GM10248 (cell line): Measurements from ENCODE around the gene C13orf46.

Experiments used
- CTCF ChIA-PET: fragments of 300-600 bp; sonication (Branson Sonifier 250); formaldehyde crosslinking; extraction: SDS; loops from one replicate; lab custom pipeline; 2021; ENCODE audit warnings: antibody characterized with exemption; lab: Yijun Ruan, JAX
- POLR2A ChIA-PET: fragments of 350-650 bp; sonication (Branson Sonifier 250); formaldehyde crosslinking; extraction: SDS; loops from one replicate; lab custom pipeline; 2020; ENCODE audit warnings: antibody characterized with exemption; lab: Yijun Ruan, JAX
- DNase-seq: peaks from one replicate; pipeline ENCODE4 v3.0.0; 2012; ENCODE audit errors: extremely low spot score
- TF ChIP-seq, protein P1 (sequence below): IDR thresholded peaks from 2 replicates; pipeline ENCODE4 v1.5.1; 2012; ENCODE audit warnings: mild to moderate bottlenecking, low read depth; ENCODE audit errors: extremely low read depth, missing control alignments, control extremely low read depth

The C13orf46 gene

DNA sequence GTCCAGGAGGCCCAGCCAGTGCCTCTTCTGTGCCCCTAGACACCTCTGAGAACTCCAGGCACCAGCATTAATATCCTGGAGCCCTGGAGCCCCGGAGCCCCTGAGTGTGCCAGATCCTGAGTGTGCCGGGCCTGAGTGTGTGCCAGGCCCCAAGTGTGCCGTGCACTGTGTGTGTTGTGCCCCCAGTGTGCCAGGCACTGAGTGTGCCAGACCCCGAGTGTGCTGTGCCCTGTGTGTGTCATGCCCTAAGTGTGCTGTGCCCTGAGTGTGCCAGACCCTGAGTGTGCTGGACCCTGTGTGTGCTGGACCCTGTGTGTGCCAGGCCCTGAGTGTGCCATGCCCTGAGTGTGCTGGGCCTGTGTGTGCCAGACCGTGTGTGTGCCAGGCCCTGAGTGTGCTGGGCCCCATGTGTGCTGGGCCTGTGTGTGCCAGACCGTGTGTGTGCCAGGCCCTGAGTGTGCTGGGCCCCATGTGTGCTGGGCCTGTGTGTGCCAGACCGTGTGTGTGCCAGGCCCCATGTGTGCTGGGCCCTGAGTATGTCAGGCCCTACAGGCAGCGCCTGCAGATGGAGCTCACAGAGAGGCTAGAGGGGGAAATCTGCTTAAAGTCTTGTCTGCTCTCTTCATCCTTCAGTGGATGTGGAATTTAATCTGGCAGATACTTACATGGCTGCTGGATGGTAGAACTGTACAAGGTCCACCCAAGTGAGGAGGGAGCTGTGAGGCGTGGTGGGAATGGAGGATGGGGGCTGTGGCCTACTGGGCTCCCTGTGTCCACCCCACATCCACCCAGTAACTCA, 53.9 kb downstream of the C13orf46 start:
- DNase-seq = no peak
- ChIA-PET POLR2A (no interaction called here), CTCF (no interaction called here)
- TF ChIP-seq, protein P1, sequence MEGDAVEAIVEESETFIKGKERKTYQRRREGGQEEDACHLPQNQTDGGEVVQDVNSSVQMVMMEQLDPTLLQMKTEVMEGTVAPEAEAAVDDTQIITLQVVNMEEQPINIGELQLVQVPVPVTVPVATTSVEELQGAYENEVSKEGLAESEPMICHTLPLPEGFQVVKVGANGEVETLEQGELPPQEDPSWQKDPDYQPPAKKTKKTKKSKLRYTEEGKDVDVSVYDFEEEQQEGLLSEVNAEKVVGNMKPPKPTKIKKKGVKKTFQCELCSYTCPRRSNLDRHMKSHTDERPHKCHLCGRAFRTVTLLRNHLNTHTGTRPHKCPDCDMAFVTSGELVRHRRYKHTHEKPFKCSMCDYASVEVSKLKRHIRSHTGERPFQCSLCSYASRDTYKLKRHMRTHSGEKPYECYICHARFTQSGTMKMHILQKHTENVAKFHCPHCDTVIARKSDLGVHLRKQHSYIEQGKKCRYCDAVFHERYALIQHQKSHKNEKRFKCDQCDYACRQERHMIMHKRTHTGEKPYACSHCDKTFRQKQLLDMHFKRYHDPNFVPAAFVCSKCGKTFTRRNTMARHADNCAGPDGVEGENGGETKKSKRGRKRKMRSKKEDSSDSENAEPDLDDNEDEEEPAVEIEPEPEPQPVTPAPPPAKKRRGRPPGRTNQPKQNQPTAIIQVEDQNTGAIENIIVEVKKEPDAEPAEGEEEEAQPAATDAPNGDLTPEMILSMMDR = no peak

DNA sequence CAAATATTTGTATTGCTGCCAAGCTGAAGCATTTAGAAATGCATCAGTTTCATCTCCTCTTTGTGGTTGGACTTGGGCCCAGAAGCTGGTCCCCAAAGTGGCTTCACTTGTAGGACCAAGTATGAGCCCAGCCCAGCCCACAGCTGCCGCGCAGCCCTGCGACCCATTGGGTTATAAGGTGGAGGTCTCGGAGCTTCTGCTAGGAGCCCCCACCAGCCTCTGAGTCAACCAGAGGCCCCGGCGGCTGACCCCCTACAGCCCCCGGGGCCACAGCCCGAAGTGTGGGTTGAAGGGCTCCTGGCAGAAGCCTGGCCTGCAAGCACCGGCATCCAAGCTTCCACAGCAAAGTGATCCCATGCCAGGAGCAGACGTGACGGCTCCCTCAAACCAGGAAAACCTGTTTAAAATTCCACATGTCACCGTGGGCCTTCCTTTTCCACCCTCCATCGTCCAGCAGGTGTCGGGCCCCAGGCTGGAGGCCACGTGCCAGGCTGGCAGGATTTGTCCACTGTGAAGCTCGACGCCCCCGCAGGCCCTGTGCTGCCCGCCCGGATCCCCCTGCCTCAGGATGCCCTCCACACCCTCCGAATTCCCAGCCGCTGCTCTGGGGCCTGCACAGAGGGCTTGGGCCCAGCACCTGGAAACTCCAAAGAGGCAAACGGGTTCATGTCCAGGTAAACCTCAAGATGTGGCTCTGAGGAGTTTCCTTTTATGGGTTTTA, 54.7 kb downstream of the C13orf46 start:
- no peak for DNase-seq
- POLR2A ChIA-PET = no interaction called here
- CTCF ChIA-PET = no interaction called here
- TF ChIP-seq, protein P1 = no peak

DNA sequence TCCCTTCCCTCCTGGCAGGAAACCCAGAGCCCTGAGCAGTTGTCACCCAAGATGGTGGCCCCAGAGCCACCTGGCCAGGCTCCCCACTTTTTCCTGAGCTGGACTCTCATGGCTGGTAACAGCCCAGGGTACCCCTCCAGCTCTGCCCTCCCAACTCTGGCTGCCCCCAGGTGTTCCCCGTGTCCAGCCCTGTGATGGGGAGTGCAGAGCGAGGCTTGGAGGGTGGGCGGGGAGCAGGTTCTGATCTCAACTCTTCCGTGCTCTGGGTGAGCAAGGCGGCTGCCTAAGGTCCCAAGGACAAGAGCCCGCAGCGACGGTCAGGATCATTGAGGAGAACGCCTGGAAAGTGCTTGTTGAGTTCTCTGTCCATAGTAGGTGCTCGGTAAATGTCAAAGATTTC, 55.3 kb downstream of the C13orf46 start:
- ChIA-PET CTCF (interaction anchor here (1.0 kb wide), 1 partner anchor 9 kb away, joined by 3 read pairs; no protein-coding TSS in a partner anchor), POLR2A (no interaction called here)
- TF ChIP-seq, protein P1 = no peak
- DNase-seq = no peak

DNA sequence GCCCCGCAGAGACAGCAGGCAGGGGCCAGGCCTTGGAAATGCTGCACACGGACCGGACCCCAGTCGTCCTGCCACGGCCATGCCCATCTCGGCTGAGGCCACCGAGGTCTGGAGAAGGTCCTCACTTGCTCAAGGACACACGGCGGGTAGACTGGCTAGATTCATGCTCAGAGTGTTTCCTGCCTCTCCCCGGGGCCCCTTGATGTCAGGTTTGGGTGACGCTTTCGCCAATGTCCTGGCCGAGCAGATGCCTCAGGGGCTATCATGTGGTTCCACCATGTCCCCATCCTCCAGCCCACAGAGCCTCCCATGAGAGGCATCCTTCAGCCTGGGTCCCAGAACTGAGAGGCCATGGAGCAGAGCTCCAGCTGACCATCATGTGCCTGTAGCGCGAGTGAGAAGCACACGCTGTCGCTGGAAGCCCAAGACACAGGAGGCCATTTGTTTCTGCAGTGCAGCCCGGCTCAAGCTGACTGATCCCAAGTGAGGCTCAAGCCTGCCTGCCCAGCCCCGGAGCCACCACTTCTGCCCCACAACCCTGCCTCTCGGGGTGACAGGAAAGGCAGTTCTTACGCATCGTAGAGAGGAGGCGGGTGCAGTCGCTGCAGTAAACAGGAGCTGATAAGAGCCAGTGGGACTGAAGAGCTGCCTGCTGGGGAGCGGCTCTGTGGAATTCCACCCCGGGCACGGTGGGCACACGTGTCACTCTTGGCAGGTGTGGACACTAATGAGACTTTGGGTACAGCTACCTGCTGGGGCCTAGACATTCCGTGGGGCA, 56.1 kb downstream of the C13orf46 start:
- TF ChIP-seq, protein P1 = no peak
- no peak for DNase-seq
- POLR2A ChIA-PET = no interaction called here
- CTCF ChIA-PET = interaction anchor here (1.0 kb wide), 1 partner anchor 8 kb away, joined by 3 read pairs; no protein-coding TSS in a partner anchor

DNA sequence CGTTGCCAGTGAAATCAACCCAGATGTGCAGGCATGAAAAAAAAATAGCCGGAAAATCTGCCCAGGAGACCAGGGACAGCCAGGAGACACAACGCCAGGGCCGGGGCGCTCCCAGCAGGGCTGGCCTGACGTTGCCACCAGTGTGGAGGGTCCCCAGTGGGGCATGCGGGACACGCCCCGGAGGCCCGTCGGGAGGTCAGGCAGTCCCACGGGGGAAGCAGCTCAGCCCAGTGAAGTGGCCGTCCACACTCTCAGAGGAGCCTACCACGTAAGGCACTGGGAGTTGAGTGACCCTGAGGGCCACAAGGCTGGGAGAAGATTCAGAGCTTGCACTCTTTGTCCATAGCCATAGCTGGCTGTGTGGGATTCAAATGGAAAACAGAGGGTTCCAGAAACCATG, 56.8 kb downstream of the C13orf46 start:
- CTCF ChIA-PET = no interaction called here
- TF ChIP-seq, protein P1 = no peak
- POLR2A ChIA-PET = no interaction called here

DNA sequence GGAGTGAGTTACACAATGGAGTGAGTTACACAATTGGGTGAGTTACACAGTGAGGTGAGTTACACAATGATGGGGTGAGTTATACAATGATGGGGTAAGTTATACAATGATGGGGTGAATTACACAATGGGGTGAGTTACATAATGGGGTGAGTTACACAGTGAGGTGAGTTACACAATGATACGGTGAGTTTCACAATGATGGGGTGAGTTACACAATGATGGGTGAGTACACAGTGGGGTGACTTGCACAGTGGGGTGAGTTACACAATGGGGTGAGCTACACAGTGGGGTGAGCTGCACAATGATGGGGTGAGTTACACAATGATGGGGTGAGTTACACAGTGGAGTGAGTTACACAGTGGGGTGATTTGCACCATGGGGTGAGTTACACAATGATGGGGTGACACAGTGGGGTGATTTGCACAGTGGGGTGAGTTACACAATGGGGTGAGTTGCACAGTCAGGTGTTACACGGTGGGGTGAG, 57.5 kb downstream of the C13orf46 start:
- no peak for DNase-seq
- ChIA-PET POLR2A (no interaction called here), CTCF (no interaction called here)
- TF ChIP-seq, protein P1 = no peak

More for the DNA sequence above, 56.8 kb downstream of the C13orf46 start:
- no peak for DNase-seq
